Kidney (tissue), 14 donors: Measurements from ENCODE around the gene FBXL7. TPM values are rescaled to one million over a fixed set of nuclear protein-coding genes. Genes with fewer than 3 reads are reported as not detected.

Experiments used
- DNase-seq, 5 donors: peaks; one replicate each; pipeline ENCODE4 v3.0.0-alpha.2; 2013 to 2020
- FAIRE-seq: peaks from 2 replicates; lab custom pipeline; 2012; peaks lifted over from hg19 to GRCh38; lab: Jason Lieb, UNC
- H3K27ac ChIP-seq, 2 donors: one replicate each; pipeline ENCODE4 v1.7.0; 2013; ENCODE audit warnings: low read depth in 2 of 2, low read length in 2 of 2, inconsistent platforms in 1 of 2
- H3K27me3 ChIP-seq: one replicate; pipeline ENCODE4 v1.7.1; 2013; ENCODE audit warnings: low read length, inconsistent platforms; ENCODE audit not compliant: control insufficient read depth, insufficient read depth
- H3K36me3 ChIP-seq, 3 donors: one replicate each; pipeline versions ENCODE4 v1.7.0 to v1.7.1; 2013; ENCODE audit warnings: low read length in 3 of 3, control low read depth in 1 of 3, inconsistent platforms in 1 of 3; ENCODE audit not compliant: insufficient read depth in 3 of 3, control insufficient read depth in 2 of 3
- H3K4me1 ChIP-seq, 3 donors: one replicate each; pipeline versions ENCODE4 v1.7.0 to v1.7.1; 2013; ENCODE audit warnings: low read length in 3 of 3, inconsistent platforms in 1 of 3, low read depth in 1 of 3; ENCODE audit not compliant: control insufficient read depth in 2 of 3, insufficient read depth in 2 of 3
- H3K4me3 ChIP-seq, 3 donors: one replicate each; pipeline versions ENCODE4 v1.7.0 to v1.8.1; 2013; ENCODE audit warnings: low read length in 3 of 3, control low read depth in 1 of 3, inconsistent platforms in 1 of 3
- H3K9ac ChIP-seq, 3 donors: one replicate each; pipeline versions ENCODE4 v1.7.0 to v1.7.1; 2013; ENCODE audit warnings: low read length in 3 of 3, control low read depth in 1 of 3, inconsistent platforms in 1 of 3
- H3K9me3 ChIP-seq, 3 donors: one replicate each; pipeline versions ENCODE4 v1.7.0 to v1.7.1; 2013; ENCODE audit warnings: low read length in 3 of 3, control low read depth in 1 of 3, inconsistent platforms in 1 of 3; ENCODE audit not compliant: control insufficient read depth in 2 of 3, insufficient read depth in 1 of 3
- intact Hi-C: fragments of 100-400 bp; cut with DNase I; formaldehyde crosslinking; loops from one replicate; pipeline ENCODE4 v1.11.1; 2022
- polyA plus RNA-seq: library from polyadenylated mRNA; stranded (reverse); fragments of 350-450 nt; fragmentation: Illumina TruSeq; extraction: RNeasy Lipid Tissue Mini Kit (QIAGEN cat#74804); gene quantifications from one replicate; pipeline ENCODE4 v1.2.3, GENCODE V29; 2014; ENCODE audit warnings: low read depth, low replicate concordance; ENCODE audit not compliant: insufficient read depth
- total RNA-seq: library from RNA; stranded (reverse); fragmentation: NEBNext Ultra II Directional; extraction: Animal tissue kit (Norgen Biotek cat#: 25700); gene quantifications from one replicate; pipeline ENCODE4 v1.2.1, GENCODE V29; 2021
- TF ChIP-seq, protein P1 (sequence below): IDR thresholded peaks from 3 replicates; pipeline ENCODE4 v1.5.1; 2012; ENCODE audit warnings: mild to moderate bottlenecking, moderate library complexity, borderline replicate concordance; ENCODE audit not compliant: insufficient read depth; ENCODE audit errors: extremely low read depth
- donor health status: control.
- donor health status: control.
- donor health status: control.
- donor health status: control.
- donor health status: control.
- donor health status: DM: yes; HTN: yes; CAD: no.
- donor health status: Normal renal cell carcinoma (clear cell type).

The FBXL7 gene
- total and polyA plus RNA-seq, 2 donors from 2014 or later, result 3.9 to 6.1 TPM

GRCh38 chr5:15752663-15753285 is 252.8 kb downstream of the FBXL7 start:
- H3K27me3 ChIP-seq, result no peaks in the 10 kb centered on the region
- DNase-seq (peak; percentile 37 to 79 (median 47)), FAIRE-seq (no peak)
- intact Hi-C loops, result no loop called here
- H3K36me3 ChIP-seq, result no peaks in the 10 kb centered on the region
- H3K9ac ChIP-seq, result peak overlapping the region in 1 of 3 donors; percentile 16
- TF ChIP-seq, protein P1, sequence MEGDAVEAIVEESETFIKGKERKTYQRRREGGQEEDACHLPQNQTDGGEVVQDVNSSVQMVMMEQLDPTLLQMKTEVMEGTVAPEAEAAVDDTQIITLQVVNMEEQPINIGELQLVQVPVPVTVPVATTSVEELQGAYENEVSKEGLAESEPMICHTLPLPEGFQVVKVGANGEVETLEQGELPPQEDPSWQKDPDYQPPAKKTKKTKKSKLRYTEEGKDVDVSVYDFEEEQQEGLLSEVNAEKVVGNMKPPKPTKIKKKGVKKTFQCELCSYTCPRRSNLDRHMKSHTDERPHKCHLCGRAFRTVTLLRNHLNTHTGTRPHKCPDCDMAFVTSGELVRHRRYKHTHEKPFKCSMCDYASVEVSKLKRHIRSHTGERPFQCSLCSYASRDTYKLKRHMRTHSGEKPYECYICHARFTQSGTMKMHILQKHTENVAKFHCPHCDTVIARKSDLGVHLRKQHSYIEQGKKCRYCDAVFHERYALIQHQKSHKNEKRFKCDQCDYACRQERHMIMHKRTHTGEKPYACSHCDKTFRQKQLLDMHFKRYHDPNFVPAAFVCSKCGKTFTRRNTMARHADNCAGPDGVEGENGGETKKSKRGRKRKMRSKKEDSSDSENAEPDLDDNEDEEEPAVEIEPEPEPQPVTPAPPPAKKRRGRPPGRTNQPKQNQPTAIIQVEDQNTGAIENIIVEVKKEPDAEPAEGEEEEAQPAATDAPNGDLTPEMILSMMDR, result no peak
- peaks cover 0 to 4% (median 0%) of the 10 kb centered on the region in 3 donors for H3K9me3 ChIP-seq
- H3K27ac ChIP-seq, result no peak overlapping the region
- peak overlapping the region; percentile 23 to 47 (median 26) for H3K4me3 ChIP-seq
- peaks cover 0 to 4% (median 0%) of the 10 kb centered on the region in 3 donors for H3K4me1 ChIP-seq

DNA sequence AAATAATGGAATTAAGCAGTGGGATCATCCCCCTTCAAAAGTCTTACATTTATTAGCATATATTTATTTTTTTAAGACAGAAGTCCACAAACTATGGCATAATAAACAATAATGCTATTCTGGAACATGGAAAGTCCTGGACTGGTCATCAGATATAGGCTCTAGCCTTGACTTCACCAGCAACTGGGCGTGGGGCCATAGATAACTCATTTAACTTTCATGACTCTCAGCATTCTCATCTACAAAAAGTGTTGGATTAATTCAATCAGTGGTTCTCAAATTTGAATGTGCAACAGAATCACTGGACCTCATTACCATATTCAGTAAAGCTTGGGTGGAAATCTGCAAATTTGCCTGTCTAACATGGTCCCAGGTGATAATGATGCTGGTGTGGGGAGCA is 253.8 kb downstream of the FBXL7 start:
- no peaks in the 10 kb centered on the region for H3K36me3 ChIP-seq
- H3K4me1 ChIP-seq, result peaks cover 0 to 4% (median 0%) of the 10 kb centered on the region in 3 donors
- intact Hi-C loops, result no loop called here
- no peaks in the 10 kb centered on the region for H3K27me3 ChIP-seq
- H3K27ac ChIP-seq, result no peak overlapping the region
- TF ChIP-seq, protein P1, result no peak
- H3K9ac ChIP-seq, result no peak overlapping the region
- DNase-seq, result no peak
- no peak overlapping the region for H3K4me3 ChIP-seq
- FAIRE-seq, result no peak
- peaks cover 0 to 4% (median 0%) of the 10 kb centered on the region in 3 donors for H3K9me3 ChIP-seq

DNA sequence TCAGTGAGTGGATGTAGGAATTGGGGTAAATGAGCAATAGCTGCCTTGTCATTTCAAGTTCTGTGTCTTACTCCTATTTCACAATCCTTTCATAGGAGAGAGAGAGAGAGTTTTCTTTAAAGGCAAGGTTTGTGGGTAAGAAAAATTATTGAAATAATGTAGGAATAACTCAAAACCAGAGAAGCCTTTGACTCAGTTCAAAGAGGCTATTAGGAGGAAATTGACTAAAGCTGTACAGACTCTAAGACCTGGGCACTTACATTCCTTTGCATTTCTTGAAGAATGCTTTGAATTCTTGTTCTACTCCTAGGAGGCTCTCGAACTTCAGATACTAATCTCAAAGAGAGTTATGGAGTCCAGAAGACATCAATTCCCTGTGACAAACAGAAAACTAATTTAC is 257.1 kb downstream of the FBXL7 start:
- FAIRE-seq, result no peak
- TF ChIP-seq, protein P1, result no peak

More for the DNA sequence above, 257.1 kb downstream of the FBXL7 start:
- peaks cover 0 to 4% (median 0%) of the 10 kb centered on the region in 3 donors for H3K9me3 ChIP-seq
- H3K27ac ChIP-seq, result no peak overlapping the region
- intact Hi-C loops, result no loop called here
- H3K4me3 ChIP-seq, result no peak overlapping the region
- H3K4me1 ChIP-seq, result peaks cover 0 to 4% (median 0%) of the 10 kb centered on the region in 3 donors
- H3K27me3 ChIP-seq, result no peaks in the 10 kb centered on the region
- no peak overlapping the region for H3K9ac ChIP-seq
- no peaks in the 10 kb centered on the region for H3K36me3 ChIP-seq
- no peak for DNase-seq
